HG02763 (cell line): ENCODE data around the gene IGSF9.

Experiments used
- ATAC-seq: cut with Tn5 transposase; IDR thresholded peaks from one replicate; pipeline ENCODE4 v1.9.1; 2021; ENCODE audit warnings: mild to moderate bottlenecking, moderate library complexity; ENCODE audit not compliant: unreplicated experiment

IGSF9 gene

GRCh38 chr1:159946242-159947187, 1.1 kb upstream of the IGSF9 start:
- ATAC-seq, result no peak

- ATAC-seq, result no peak
These were observed 574 bp downstream of the IGSF9 start for GRCh38 chr1:159944623-159945455.

GRCh38 chr1:159943908-159944622, 1.3 kb downstream of the IGSF9 start:
- ATAC-seq, result no peak

GRCh38 chr1:159943278-159943640, 2.2 kb downstream of the IGSF9 start:
- no peak for ATAC-seq

- no peak for ATAC-seq
These were observed 2.7 kb downstream of the IGSF9 start for GRCh38 chr1:159942632-159943277.

GRCh38 chr1:159941591-159942560, 3.5 kb downstream of the IGSF9 start:
- no peak for ATAC-seq

GRCh38 chr1:159941141-159941540, 4.3 kb downstream of the IGSF9 start:
- no peak for ATAC-seq

GRCh38 chr1:159940006-159940620, 5.3 kb downstream of the IGSF9 start:
- no peak for ATAC-seq

- no peak for ATAC-seq
These were observed 5.8 kb downstream of the IGSF9 start for GRCh38 chr1:159939678-159940002.

GRCh38 chr1:159938905-159939677, 6.3 kb downstream of the IGSF9 start:
- no peak for ATAC-seq

- no peak for ATAC-seq
These were observed 7.1 kb downstream of the IGSF9 start for GRCh38 chr1:159938211-159938852.

- ATAC-seq, result no peak
These were observed 8.2 kb downstream of the IGSF9 start for GRCh38 chr1:159937054-159937750.

- ATAC-seq, result no peak
These were observed 9.0 kb downstream of the IGSF9 start for GRCh38 chr1:159936273-159936904.

GRCh38 chr1:159935719-159936272, 9.6 kb downstream of the IGSF9 start:
- no peak for ATAC-seq

GRCh38 chr1:159935305-159935704, 10.1 kb downstream of the IGSF9 start:
- no peak for ATAC-seq

- ATAC-seq, result no peak
These were observed 11.0 kb downstream of the IGSF9 start for GRCh38 chr1:159934136-159935039.
